Thoracic aorta (tissue), 2 donors: ENCODE measurements around the gene SPEG. TPM values are rescaled to one million over a fixed set of nuclear protein-coding genes. Genes with fewer than 3 reads are reported as not detected.

Experiments
- ATAC-seq: fragments of 150-250 bp; one replicate; pipeline ENCODE4 v1.8.0; 2017; ENCODE audit warnings: low read depth; ENCODE audit not compliant: insufficient number of reproducible peaks, low FRiP score
- DNase-seq: peaks from one replicate; pipeline ENCODE4 v3.0.0-alpha.2; 2020; ENCODE audit warnings: low spot score
- H3K27ac ChIP-seq, 2 donors: fragments of 200-600 bp; sonication (generic); 1 replicate in 1 of 2; 2 replicates in 1 of 2; pipeline ENCODE4 v1.5.1; 2016; ENCODE audit warnings: mild to moderate bottlenecking in 2 of 2, moderate library complexity in 2 of 2
- H3K27me3 ChIP-seq: fragments of 200-600 bp; sonication (generic); replicated peaks from 2 replicates; pipeline ENCODE4 v1.6.0; 2016; ENCODE audit warnings: mild to moderate bottlenecking; ENCODE audit not compliant: insufficient read depth
- H3K36me3 ChIP-seq: fragments of 200-600 bp; sonication (generic); one replicate; pipeline ENCODE4 v1.5.1; 2016
- H3K4me1 ChIP-seq, 2 donors: fragments of 200-600 bp; sonication (generic); 1 replicate in 1 of 2; 2 replicates in 1 of 2; pipeline versions ENCODE4 v1.5.1 to v1.6.0; 2016; ENCODE audit warnings: low read depth in 2 of 2, mild to moderate bottlenecking in 1 of 2; ENCODE audit not compliant: control insufficient read depth in 1 of 2
- H3K4me3 ChIP-seq: fragments of 200-600 bp; sonication (generic); 2 replicates; pipeline ENCODE4 v1.5.1; 2016; ENCODE audit warnings: mild to moderate bottlenecking
- H3K9me3 ChIP-seq: fragments of 200-600 bp; sonication (generic); 2 replicates; pipeline ENCODE4 v1.5.1; 2016
- total RNA-seq, 2 donors: library from RNA; depleted of rRNA; stranded (reverse); fragments of >200 nt; gene quantifications; one replicate each; pipeline versions ENCODE4 v1.1.0 to v1.2.3, GENCODE V29; 2016
- TF ChIP-seq, protein P1 (sequence below): fragments of 200-600 bp; sonication (generic); IDR thresholded peaks from one replicate; pipeline ENCODE4 v1.5.1; 2019; ENCODE audit warnings: antibody characterized with exemption

Gene SPEG
- total RNA-seq, 2 donors from 2014 or later: 426 to 455 TPM

DNA sequence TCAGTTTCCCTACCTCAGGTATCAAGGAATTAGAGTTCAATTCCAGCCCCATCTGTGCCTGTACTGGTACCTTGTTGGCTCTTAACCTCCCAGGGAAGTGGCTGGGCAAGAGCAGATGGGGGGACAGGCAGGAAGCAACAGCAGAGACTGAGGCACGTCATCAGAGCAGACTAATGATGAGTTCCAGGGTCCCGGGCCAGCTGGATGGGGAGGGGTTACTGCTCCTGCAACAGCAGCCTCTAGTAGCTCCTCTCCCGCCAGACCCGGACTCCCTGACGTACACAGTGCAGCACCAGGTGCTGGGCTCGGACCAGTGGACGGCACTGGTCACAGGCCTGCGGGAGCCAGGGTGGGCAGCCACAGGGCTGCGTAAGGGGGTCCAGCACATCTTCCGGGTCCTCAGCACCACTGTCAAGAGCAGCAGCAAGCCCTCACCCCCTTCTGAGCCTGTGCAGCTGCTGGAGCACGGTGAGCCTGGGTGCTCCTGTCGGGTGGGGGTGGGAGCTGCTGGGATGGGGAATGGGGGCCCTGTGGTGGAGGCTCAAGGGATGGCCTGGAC lies 38.1 kb downstream of the SPEG start:
- TF ChIP-seq, protein P1, sequence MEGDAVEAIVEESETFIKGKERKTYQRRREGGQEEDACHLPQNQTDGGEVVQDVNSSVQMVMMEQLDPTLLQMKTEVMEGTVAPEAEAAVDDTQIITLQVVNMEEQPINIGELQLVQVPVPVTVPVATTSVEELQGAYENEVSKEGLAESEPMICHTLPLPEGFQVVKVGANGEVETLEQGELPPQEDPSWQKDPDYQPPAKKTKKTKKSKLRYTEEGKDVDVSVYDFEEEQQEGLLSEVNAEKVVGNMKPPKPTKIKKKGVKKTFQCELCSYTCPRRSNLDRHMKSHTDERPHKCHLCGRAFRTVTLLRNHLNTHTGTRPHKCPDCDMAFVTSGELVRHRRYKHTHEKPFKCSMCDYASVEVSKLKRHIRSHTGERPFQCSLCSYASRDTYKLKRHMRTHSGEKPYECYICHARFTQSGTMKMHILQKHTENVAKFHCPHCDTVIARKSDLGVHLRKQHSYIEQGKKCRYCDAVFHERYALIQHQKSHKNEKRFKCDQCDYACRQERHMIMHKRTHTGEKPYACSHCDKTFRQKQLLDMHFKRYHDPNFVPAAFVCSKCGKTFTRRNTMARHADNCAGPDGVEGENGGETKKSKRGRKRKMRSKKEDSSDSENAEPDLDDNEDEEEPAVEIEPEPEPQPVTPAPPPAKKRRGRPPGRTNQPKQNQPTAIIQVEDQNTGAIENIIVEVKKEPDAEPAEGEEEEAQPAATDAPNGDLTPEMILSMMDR: no peak
- ATAC-seq: no peak
- no peak for DNase-seq
- no peaks in the 10 kb centered on the region for H3K9me3 ChIP-seq
- H3K36me3 ChIP-seq: peaks cover 86% of the 10 kb centered on the region
- no peak overlapping the region for H3K4me3 ChIP-seq
- no peaks in the 10 kb centered on the region for H3K27me3 ChIP-seq
- peak overlapping the region; percentile 15 to 16 for H3K27ac ChIP-seq
- peaks cover 4 to 40% of the 10 kb centered on the region in 2 donors for H3K4me1 ChIP-seq

DNA sequence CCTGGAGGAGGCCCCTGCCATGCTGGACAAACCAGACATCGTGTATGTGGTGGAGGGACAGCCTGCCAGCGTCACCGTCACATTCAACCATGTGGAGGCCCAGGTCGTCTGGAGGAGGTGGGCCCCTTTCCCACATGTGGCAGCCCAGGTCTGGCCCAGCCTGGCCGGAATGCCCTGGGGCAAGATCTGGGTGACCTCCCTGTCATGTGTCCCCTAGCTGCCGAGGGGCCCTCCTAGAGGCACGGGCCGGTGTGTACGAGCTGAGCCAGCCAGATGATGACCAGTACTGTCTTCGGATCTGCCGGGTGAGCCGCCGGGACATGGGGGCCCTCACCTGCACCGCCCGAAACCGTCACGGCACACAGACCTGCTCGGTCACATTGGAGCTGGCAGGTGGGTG lies 38.9 kb downstream of the SPEG start:
- Histone ChIP-seq H3K36me3 (peaks cover 89% of the 10 kb centered on the region), H3K27me3 (no peaks in the 10 kb centered on the region), H3K4me3 (no peak overlapping the region), H3K9me3 (no peaks in the 10 kb centered on the region), H3K4me1 (peaks cover 2 to 32% of the 10 kb centered on the region in 2 donors), H3K27ac (peak overlapping the region; percentile 21 to 28)
- ATAC-seq: no peak
- TF ChIP-seq, protein P1: no peak
- DNase-seq: no peak

DNA sequence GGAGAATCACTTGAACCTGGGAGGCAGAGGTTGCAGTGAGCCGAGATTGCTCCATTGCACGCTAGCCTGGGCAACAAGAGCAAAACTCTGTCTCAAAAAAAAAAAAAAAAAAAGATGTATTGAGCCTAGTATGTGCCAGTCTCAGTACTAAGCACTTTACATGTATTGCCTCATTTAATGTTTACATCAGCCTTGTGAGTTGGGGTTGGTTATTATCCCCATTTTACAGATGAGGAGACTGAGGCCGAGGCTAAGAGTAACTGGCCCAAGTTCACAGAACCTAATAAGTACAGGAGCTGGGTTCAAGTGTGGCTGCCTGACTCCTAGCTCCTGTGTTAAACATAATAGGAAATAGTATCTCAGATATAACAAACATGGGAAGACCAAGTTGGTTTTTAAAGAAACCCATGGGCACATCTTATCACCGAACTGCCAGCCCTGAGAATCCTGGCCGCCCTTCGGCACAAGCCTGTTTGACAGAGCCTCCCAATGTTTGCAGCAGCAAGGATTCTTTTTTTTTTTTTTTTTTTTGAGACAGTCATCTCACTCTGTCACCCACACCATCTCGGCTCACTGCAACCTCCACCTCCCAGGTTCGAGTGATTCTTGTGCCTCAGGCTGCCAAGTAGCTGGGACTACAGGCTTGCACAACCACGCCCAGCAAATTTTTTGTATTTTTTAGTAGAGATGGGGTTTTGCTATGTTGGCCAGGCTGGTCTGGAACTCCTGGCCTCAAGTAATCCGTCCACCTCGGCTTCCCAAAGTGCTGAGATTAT lies 39.8 kb downstream of the SPEG start:
- no peaks in the 10 kb centered on the region for H3K27me3 ChIP-seq
- TF ChIP-seq, protein P1: no peak
- peaks cover 0 to 22% of the 10 kb centered on the region in 2 donors for H3K4me1 ChIP-seq
- H3K9me3 ChIP-seq: no peaks in the 10 kb centered on the region
- H3K27ac ChIP-seq: peak overlapping the region; percentile 10 to 66
- peaks cover 87% of the 10 kb centered on the region for H3K36me3 ChIP-seq
- ATAC-seq (no peak), DNase-seq (no peak)
- no peak overlapping the region for H3K4me3 ChIP-seq

DNA sequence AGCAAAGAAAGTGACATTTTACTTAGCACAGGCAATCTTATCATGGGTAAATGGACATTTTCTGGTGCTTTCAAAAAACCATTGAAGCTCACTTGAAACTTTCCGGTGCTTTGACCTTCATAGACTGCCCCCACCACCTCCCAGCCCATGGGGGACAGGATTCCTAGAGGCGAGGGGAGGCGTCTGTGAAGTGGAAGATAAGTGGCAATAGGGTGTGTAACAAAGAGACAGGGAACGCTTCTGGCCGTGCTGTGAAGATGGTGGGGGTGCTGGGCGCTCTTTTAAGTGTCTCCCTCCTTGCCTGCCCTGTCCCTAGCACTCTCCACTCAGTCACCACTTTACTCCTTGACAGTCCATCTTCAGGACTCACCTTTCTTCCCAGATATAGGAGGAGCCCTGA lies 40.6 kb downstream of the SPEG start:
- Histone ChIP-seq H3K4me3 (no peak overlapping the region), H3K4me1 (peaks cover 0 to 17% of the 10 kb centered on the region in 2 donors), H3K27me3 (no peaks in the 10 kb centered on the region), H3K27ac (peak overlapping the region; percentile 66 to 81), H3K9me3 (no peaks in the 10 kb centered on the region), H3K36me3 (peaks cover 87% of the 10 kb centered on the region)
- TF ChIP-seq, protein P1: no peak
- no peak for DNase-seq
- no peak for ATAC-seq
